HEK293 (cell line): Measurements from ENCODE around the gene FAM216A.

Source experiments
- PATZ1 ChIP-seq: fragments of 450-650 bp; formaldehyde crosslinking; IDR thresholded peaks from 2 replicates; pipeline ENCODE4 v1.5.1; 2016; ENCODE audit warnings: missing biosample characterization, missing genetic modification characterization
- SCRT2 ChIP-seq: fragments of 450-650 bp; formaldehyde crosslinking; IDR thresholded peaks from 2 replicates; pipeline ENCODE4 v1.5.1; 2016; ENCODE audit warnings: missing biosample characterization, missing genetic modification characterization
- ZNF433 ChIP-seq: fragments of 450-650 bp; formaldehyde crosslinking; IDR thresholded peaks from 2 replicates; pipeline ENCODE4 v1.5.1; 2016; ENCODE audit warnings: missing biosample characterization, missing genetic modification characterization, low read depth
- ZNF670 ChIP-seq: fragments of 450-650 bp; formaldehyde crosslinking; IDR thresholded peaks from 2 replicates; pipeline ENCODE4 v1.5.1; 2016; ENCODE audit warnings: missing biosample characterization, missing genetic modification characterization, low read depth

DNA sequence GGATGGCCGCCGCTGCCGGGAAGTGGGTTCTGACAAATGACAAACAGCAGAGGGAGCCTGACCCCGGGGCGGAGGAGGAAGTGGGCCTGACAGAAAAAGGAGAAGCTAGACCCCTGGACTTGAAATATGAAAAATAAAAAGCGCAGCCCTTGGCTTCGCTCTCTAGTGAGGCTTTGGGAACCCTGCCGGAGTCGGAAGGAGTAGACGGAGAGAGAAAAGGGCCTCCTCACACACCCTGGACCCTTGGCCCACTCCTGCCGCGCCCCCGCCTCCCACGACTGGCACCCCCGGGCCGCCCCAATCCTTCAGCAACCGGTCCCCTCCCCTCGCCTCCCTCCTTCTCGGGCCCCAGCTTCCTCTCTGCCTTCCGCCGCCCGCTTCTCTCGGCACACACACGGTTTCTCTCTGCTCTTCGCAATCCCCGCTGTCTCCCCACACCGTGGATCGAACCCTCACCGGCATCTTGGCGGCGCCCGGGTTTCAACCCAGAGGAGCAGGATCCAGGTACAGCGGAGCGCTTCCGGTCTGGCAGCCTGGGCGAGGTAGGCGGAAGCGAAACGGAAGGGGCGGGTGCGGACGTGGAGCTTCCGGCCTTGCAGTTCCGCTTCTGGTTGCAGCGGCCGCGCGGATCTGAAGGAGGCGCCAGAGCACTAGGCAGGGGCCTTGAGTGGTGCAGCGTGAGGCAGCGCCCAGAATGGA, 18.7 kb upstream of the FAM216A start, which contains the start of gene ARPC3:
- TF ChIP-seq SCRT2 (peak; percentile 56; the same call in 1 of the 2 replicates), PATZ1 (peak; percentile 94), ZNF433 (tag by site-specific recombination) (no peak), ZNF670 (tag by site-specific recombination) (no peak)
